Measurements from ENCODE around the gene RGS4. TPM values are rescaled to one million over a fixed set of nuclear protein-coding genes. Genes with fewer than 3 reads are reported as not detected.

The RGS4 gene
- total and polyA plus RNA-seq, 2 of the 13 experiments (the other 11 are each of a cell fraction or from before 2014, with no cell fraction given), result not detected

- TF ChIP-seq ZBTB33 (CRISPR knock-in tag; IDR thresholded peaks at IDR 0.05), result no peak
- no peak for TF ChIP-seq NKX3-1 (CRISPR knock-in tag; IDR thresholded peaks at IDR 0.05)
- TF ChIP-seq SIX4 (CRISPR knock-in tag; IDR thresholded peaks at IDR 0.05), result no peak
These were observed 23.1 kb upstream of the RGS4 start (continued) for GRCh38 chr1:163046071-163046470.

GRCh38 chr1:163047951-163048659 is 21.1 kb upstream of the RGS4 start:
- Histone ChIP-seq H3K4me3 (replicated peaks in 1 of 3; ENCODE audit: insufficient read depth in 1 of 3, low read depth in 2 of 3, low read length in 3 of 3) (no peak overlapping the region), H3K79me2 (ENCODE audit: insufficient read depth, low read length) (no peaks in the 10 kb centered on the region), H3K27ac (ENCODE audit: extremely low read length, insufficient read depth, low read length) (no peak overlapping the region), H3K4me2 (ENCODE audit: low read depth, low read length) (no peak overlapping the region), H3K4me1 (ENCODE audit: insufficient read depth, low read length) (no peaks in the 10 kb centered on the region), H2AFZ (ENCODE audit: low read length) (no peak overlapping the region), H3K9me3 (ENCODE audit: low read length) (no peaks in the 10 kb centered on the region), H3K36me3 (replicated peaks in 1 of 2; ENCODE audit: control insufficient read depth in 1 of 2, insufficient read depth in 2 of 2, low read length in 2 of 2) (no peaks in the 10 kb centered on the region), H3K27me3 (ENCODE audit: control insufficient read depth in 1 of 2, insufficient read depth in 2 of 2, low read length in 2 of 2) (peaks cover 0 to 4% of the 10 kb centered on the region in 2 experiments; a peak in 1 of 5 replicates), H4K20me1 (ENCODE audit: insufficient read depth, low read length) (no peaks in the 10 kb centered on the region), H3K9ac (ENCODE audit: insufficient read depth, low read depth, low read length) (no peak overlapping the region)
- no peak for ATAC-seq
- BruUV-seq (replicated peaks), result no TSS peak
- no peak for TF ChIP-seq SMARCC2 (IDR thresholded peaks at IDR 0.05)
- TF ChIP-seq NAIF1 (CRISPR knock-in tag; IDR thresholded peaks at IDR 0.05; ENCODE audit: borderline replicate concordance), result no peak
- TF ChIP-seq PTBP1 (IDR thresholded peaks at IDR 0.05; ENCODE audit: low read depth, low read length, poor library complexity, severe bottlenecking), result no peak
- no peak for TF ChIP-seq ZNF788 (CRISPR knock-in tag; IDR thresholded peaks at IDR 0.05; ENCODE audit: borderline replicate concordance)
- no peak for TF ChIP-seq NFIB (CRISPR knock-in tag; IDR thresholded peaks at IDR 0.05; ENCODE audit: borderline replicate concordance)
- TF ChIP-seq PPARG (CRISPR knock-in tag; conservative IDR thresholded peaks at IDR 0.05), result no peak
- no peak for TF ChIP-seq SRSF9 (IDR thresholded peaks at IDR 0.05; ENCODE audit: borderline replicate concordance, insufficient read depth, low read depth, low read length, poor library complexity, severe bottlenecking)
- TF ChIP-seq ZNF18 (CRISPR knock-in tag; IDR thresholded peaks at IDR 0.05; ENCODE audit: insufficient replicate concordance), result no peak
- no peak for TF ChIP-seq HNF4G (IDR thresholded peaks at IDR 0.05; ENCODE audit: borderline replicate concordance, low read depth, low read length)
- TF ChIP-seq HNF4G (CRISPR knock-in tag; IDR thresholded peaks at IDR 0.05; ENCODE audit: borderline replicate concordance, low read depth), result no peak
- no peak for TF ChIP-seq MAFF (IDR thresholded peaks at IDR 0.05; ENCODE audit: low read depth, low read length)
- TF ChIP-seq TOPORS (CRISPR knock-in tag; IDR thresholded peaks at IDR 0.05), result no peak
- no peak for TF ChIP-seq ZNF230 (CRISPR knock-in tag; IDR thresholded peaks at IDR 0.05)
- TF ChIP-seq ONECUT2 (CRISPR knock-in tag; IDR thresholded peaks at IDR 0.05), result no peak
- TF ChIP-seq KDM2A (CRISPR knock-in tag; IDR thresholded peaks at IDR 0.05; ENCODE audit: borderline replicate concordance, low read depth), result no peak
- no peak for TF ChIP-seq HOXD1 (CRISPR knock-in tag; IDR thresholded peaks at IDR 0.05)
- no peak for FAIRE-seq
- DNase-seq (ENCODE audit: low spot score), result no peak
- ChIA-PET POLR2A (no interaction called here), CTCF (ENCODE audit: low intra/inter-chr PET ratio, low total read pairs) (no interaction called here)
- in situ Hi-C loops (cut with HindIII; ENCODE audit: extremely low pct_ligation_motif_present, low pct_unique_long_range_greater_than_20kb), result no loop called here
- intact Hi-C loops (cut with micrococcal nuclease; ENCODE audit: unreplicated experiment), result no loop called here
- WGBS (ENCODE audit: low lambda C conversion rate), result 29% methylated on average over 6 of the region's 6 CpGs

All from HepG2 (cell line).